IMR-90 (cell line): ENCODE data around the gene TRIM36. TPM values are rescaled to one million over a fixed set of nuclear protein-coding genes. Genes with fewer than 3 reads are reported as not detected.

Experiments
- ATAC-seq: fragments of 200-7000 bp; cut with Tn5 transposase; 2 replicates; pipeline ENCODE4 v1.9.1; 2020; ENCODE audit warnings: low read depth, mild to moderate bottlenecking, moderate library complexity
- BruUV-seq: library from RNA; stranded (reverse); fragments of 400-500 nt; replicated peaks from 2 replicates; lab custom pipeline; 2021; lab: Mats Ljungman, UMichigan
- CTCF ChIA-PET: fragments of 300-600 bp; formaldehyde crosslinking; extraction: SDS; loops from one replicate; lab custom pipeline; 2021; ENCODE audit warnings: antibody characterized with exemption; lab: Yijun Ruan, JAX
- POLR2A ChIA-PET: fragments of 300-600 bp; sonication (Branson Sonifier 250); formaldehyde crosslinking; loops from one replicate; lab custom pipeline; 2022; ENCODE audit warnings: antibody characterized with exemption; ENCODE audit not compliant: unreplicated experiment; lab: Charles Lee
- DNase-seq: peaks from one replicate; pipeline ENCODE4 v3.0.0; 2013
- H2AFZ ChIP-seq: replicated peaks from 2 replicates; pipeline ENCODE3; 2013; ENCODE audit warnings: low read length, mild to moderate bottlenecking; ENCODE audit not compliant: poor library complexity
- H2AK5ac ChIP-seq: 2 replicates; pipeline ENCODE4 v1.6.1; 2013; ENCODE audit warnings: low read depth, low read length, inconsistent platforms
- H2AK9ac ChIP-seq: replicated peaks from 2 replicates; pipeline ENCODE3; 2013; ENCODE audit warnings: mild to moderate bottlenecking, low read depth, low read length, moderate library complexity; ENCODE audit not compliant: poor library complexity
- H2BK120ac ChIP-seq: 2 replicates; pipeline ENCODE4 v1.6.1; 2013; ENCODE audit warnings: low read depth, low read length, inconsistent platforms
- H2BK15ac ChIP-seq: 3 replicates; pipeline ENCODE4 v1.6.1; 2013; ENCODE audit warnings: low read depth, low read length, inconsistent platforms
- H2BK20ac ChIP-seq: 2 replicates; pipeline ENCODE4 v1.6.1; 2013; ENCODE audit warnings: low read depth, mild to moderate bottlenecking, inconsistent platforms, low read length, moderate library complexity
- H2BK5ac ChIP-seq: 2 replicates; pipeline ENCODE4 v1.6.1; 2013; ENCODE audit warnings: mild to moderate bottlenecking, low read depth, low read length, inconsistent platforms; ENCODE audit not compliant: poor library complexity, severe bottlenecking
- H3K14ac ChIP-seq: replicated peaks from 2 replicates; pipeline ENCODE4 v1.6.1; 2013; ENCODE audit warnings: low read depth, low read length, inconsistent platforms
- H3K18ac ChIP-seq: 2 replicates; pipeline ENCODE4 v1.6.1; 2013; ENCODE audit warnings: low read depth, low read length, control low read depth
- H3K23ac ChIP-seq: 2 replicates; pipeline ENCODE4 v1.6.1; 2013; ENCODE audit warnings: low read depth, low read length, inconsistent platforms
- H3K27ac ChIP-seq: 2 replicates; pipeline ENCODE4 v1.5.1; 2013; ENCODE audit warnings: mild to moderate bottlenecking, control low read depth, low read length; ENCODE audit not compliant: insufficient read depth
- H3K27me3 ChIP-seq: 2 replicates; pipeline ENCODE4 v1.6.1; 2013; ENCODE audit warnings: low read length; ENCODE audit not compliant: control insufficient read depth, insufficient read depth
- H3K36me3 ChIP-seq: 2 replicates; pipeline ENCODE4 v1.6.1; 2013; ENCODE audit warnings: low read length, mixed read lengths; ENCODE audit not compliant: control insufficient read depth, insufficient read depth
- H3K4ac ChIP-seq: 2 replicates; pipeline ENCODE4 v1.6.1; 2013; ENCODE audit warnings: low read depth, low read length, inconsistent platforms
- H3K4me1 ChIP-seq: 2 replicates; pipeline ENCODE4 v1.6.1; 2013; ENCODE audit warnings: low read length, mixed read lengths; ENCODE audit not compliant: control insufficient read depth, insufficient read depth
- H3K4me2 ChIP-seq: 2 replicates; pipeline ENCODE4 v1.6.1; 2013; ENCODE audit warnings: low read depth, mild to moderate bottlenecking, control low read depth, low read length, moderate library complexity
- H3K4me3 ChIP-seq: 2 replicates; pipeline ENCODE4 v1.5.1; 2013; ENCODE audit warnings: low read depth, mild to moderate bottlenecking, control low read depth, low read length, moderate library complexity; ENCODE audit not compliant: insufficient read depth
- H3K56ac ChIP-seq: 2 replicates; pipeline ENCODE4 v1.6.1; 2013; ENCODE audit warnings: low read length, inconsistent platforms; ENCODE audit not compliant: insufficient read depth; ENCODE audit errors: extremely low read depth
- H3K79me1 ChIP-seq, 2 experiments: 2 replicates each; pipeline ENCODE4 v1.6.1; 2013; ENCODE audit warnings: low read length in 2 of 2, inconsistent platforms in 1 of 2, low read depth in 1 of 2
- H3K9ac ChIP-seq: 2 replicates; pipeline ENCODE4 v1.6.1; 2013; ENCODE audit warnings: low read depth, low read length, control low read depth
- H3K9me1 ChIP-seq: 2 replicates; pipeline ENCODE4 v1.6.1; 2013; ENCODE audit warnings: low read length, inconsistent platforms; ENCODE audit not compliant: insufficient read depth
- H3K9me3 ChIP-seq: 2 replicates; pipeline ENCODE4 v1.6.1; 2013; ENCODE audit warnings: low read length; ENCODE audit not compliant: control insufficient read depth, insufficient read depth
- H4K20me1 ChIP-seq: 2 replicates; pipeline ENCODE4 v1.6.1; 2013; ENCODE audit warnings: low read length, inconsistent platforms; ENCODE audit not compliant: insufficient read depth
- H4K5ac ChIP-seq: 2 replicates; pipeline ENCODE4 v1.6.1; 2013; ENCODE audit warnings: mild to moderate bottlenecking, low read depth, low read length, control low read depth
- H4K8ac ChIP-seq, 2 experiments: 2 replicates each; pipeline ENCODE4 v1.6.1; 2013; ENCODE audit warnings: low read depth in 2 of 2, low read length in 2 of 2, control low read depth in 1 of 2, inconsistent platforms in 1 of 2
- H4K91ac ChIP-seq: 2 replicates; pipeline ENCODE4 v1.6.1; 2013; ENCODE audit warnings: low read depth, low read length, inconsistent platforms; ENCODE audit not compliant: insufficient read depth
- BHLHE40 ChIP-seq: fragments of 150-350 bp; IDR thresholded peaks from 2 replicates; pipeline ENCODE4 v1.6.1; 2016; ENCODE audit warnings: mild to moderate bottlenecking, low read depth, low read length
- CEBPB ChIP-seq: IDR thresholded peaks from 2 replicates; pipeline ENCODE4 v1.6.1; 2012; ENCODE audit warnings: low read depth, low read length, improper control_type of control experiment
- CHD1 ChIP-seq: IDR thresholded peaks from 2 replicates; pipeline ENCODE4 v1.6.1; 2012; ENCODE audit warnings: low read depth, low read length, improper control_type of control experiment
- CTCF ChIP-seq: conservative IDR thresholded peaks from 2 replicates; pipeline ENCODE4 v1.5.1; 2012; ENCODE audit warnings: mild to moderate bottlenecking, low read depth, low read length, improper control_type of control experiment
- FOS ChIP-seq: fragments of 150-350 bp; IDR thresholded peaks from 2 replicates; pipeline ENCODE4 v1.6.1; 2016; ENCODE audit warnings: low read depth, low read length
- MAFK ChIP-seq: IDR thresholded peaks from 2 replicates; pipeline ENCODE4 v1.6.1; 2012; ENCODE audit warnings: low read depth, low read length, improper control_type of control experiment
- MAZ ChIP-seq: IDR thresholded peaks from 2 replicates; pipeline ENCODE4 v1.6.1; 2012; ENCODE audit warnings: low read depth, mild to moderate bottlenecking, low read length, improper control_type of control experiment, moderate library complexity, borderline replicate concordance
- MXI1 ChIP-seq: IDR thresholded peaks from 2 replicates; pipeline ENCODE4 v1.6.1; 2012; ENCODE audit warnings: low read depth, mild to moderate bottlenecking, low read length, moderate library complexity, borderline replicate concordance
- NFE2L2 ChIP-seq: fragments of 150-350 bp; IDR thresholded peaks from 2 replicates; pipeline ENCODE4 v1.6.1; 2016; ENCODE audit warnings: low read depth, mild to moderate bottlenecking, low read length
- POLR2A ChIP-seq: IDR thresholded peaks from 2 replicates; pipeline ENCODE4 v1.6.1; 2012; ENCODE audit warnings: mild to moderate bottlenecking, low read depth, low read length
- RAD21 ChIP-seq: IDR thresholded peaks from 2 replicates; pipeline ENCODE4 v1.6.1; 2012; ENCODE audit warnings: low read length, improper control_type of control experiment
- RCOR1 ChIP-seq: IDR thresholded peaks from 2 replicates; pipeline ENCODE4 v1.6.1; 2012; ENCODE audit warnings: mild to moderate bottlenecking, low read length, improper control_type of control experiment; ENCODE audit not compliant: insufficient replicate concordance
- RFX5 ChIP-seq: IDR thresholded peaks from 2 replicates; pipeline ENCODE4 v1.8.0; 2012; ENCODE audit warnings: low read depth, mild to moderate bottlenecking, low read length, moderate library complexity
- WGBS, 2 experiments: methylation state at CpG; one replicate each; pipeline versions ENCODE4 v1.1.5 to v1.1.7; 2013; ENCODE audit warnings: missing lambda C conversion rate in 2 of 2; ENCODE audit not compliant: insufficient read length in 1 of 2; ENCODE audit errors: extremely low coverage in 2 of 2; 5-methylcytosine and 5-hydroxymethylcytosine counted together
- dilution Hi-C: fragments of 300-500 bp; cut with HindIII; formaldehyde crosslinking; loops from one replicate; pipeline ENCODE4 v1.14.3; 2018; ENCODE audit warnings: low sequenced_read_pairs; ENCODE audit not compliant: unreplicated experiment
- in situ Hi-C: fragments of 300-500 bp; cut with MboI; formaldehyde crosslinking; loops from 3 replicates; pipeline ENCODE4 v1.14.3; 2019; ENCODE audit warnings: low sequenced_read_pairs, inconsistent platforms, mixed read lengths
- intact Hi-C: fragments of 100-400 bp; cut with micrococcal nuclease; formaldehyde crosslinking; loops from 2 replicates; pipeline ENCODE4 v1.10.0; 2022
- polyA plus RNA-seq, 3 experiments: library from polyadenylated mRNA; depleted of rRNA; stranded (reverse); fragments of >200 nt; gene quantifications; 2 replicates each; pipeline ENCODE4 v1.2.3, GENCODE V29; 2012; ENCODE audit warnings: low replicate concordance in 1 of 3
- total RNA-seq: library from RNA; depleted of rRNA; stranded (reverse); fragments of >200 nt; gene quantifications from 2 replicates; pipeline ENCODE4 v1.2.3, GENCODE V29; 2012
- TF ChIP-seq, protein P1 (sequence below): fragments of 150-350 bp; IDR thresholded peaks from 2 replicates; pipeline ENCODE4 v1.6.1; 2017; ENCODE audit warnings: mild to moderate bottlenecking, antibody characterized with exemption, low read length, low read depth
- TF ChIP-seq, protein P2 (sequence below): fragments of 150-350 bp; IDR thresholded peaks from 2 replicates; pipeline ENCODE4 v1.6.1; 2016; ENCODE audit warnings: low read depth, mild to moderate bottlenecking, low read length, moderate library complexity, borderline replicate concordance

TRIM36 gene
- total and polyA plus RNA-seq, 2 of the 4 experiments (the other 2 are of a cell fraction) = 0.10 to 0.18 TPM

GRCh38 chr5:115098041-115098702 is 71.5 kb downstream of the TRIM36 start:
- in situ Hi-C loops = loop anchor here (10.0 kb wide), 1 partner anchor 147 kb away; no protein-coding TSS in a partner anchor
- CTCF ChIA-PET = interaction anchor here (0.5 to 1.3 kb wide), 8 partner anchors 13 to 1438 kb away, joined by 3 to 5 read pairs (median 4); no protein-coding TSS in a partner anchor
- TF ChIP-seq MXI1 (no peak), NFE2L2 (no peak), CEBPB (no peak), BHLHE40 (peak; percentile 10; the same call in 1 of the 2 replicates), MAFK (no peak), MAZ (no peak), FOS (no peak), CHD1 (no peak), CTCF (peak; percentile 82), RAD21 (peak; percentile 74), RFX5 (no peak), RCOR1 (no peak), POLR2A (no peak)
- TF ChIP-seq, protein P1, sequence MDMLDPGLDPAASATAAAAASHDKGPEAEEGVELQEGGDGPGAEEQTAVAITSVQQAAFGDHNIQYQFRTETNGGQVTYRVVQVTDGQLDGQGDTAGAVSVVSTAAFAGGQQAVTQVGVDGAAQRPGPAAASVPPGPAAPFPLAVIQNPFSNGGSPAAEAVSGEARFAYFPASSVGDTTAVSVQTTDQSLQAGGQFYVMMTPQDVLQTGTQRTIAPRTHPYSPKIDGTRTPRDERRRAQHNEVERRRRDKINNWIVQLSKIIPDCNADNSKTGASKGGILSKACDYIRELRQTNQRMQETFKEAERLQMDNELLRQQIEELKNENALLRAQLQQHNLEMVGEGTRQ = no peak
- TF ChIP-seq, protein P2, sequence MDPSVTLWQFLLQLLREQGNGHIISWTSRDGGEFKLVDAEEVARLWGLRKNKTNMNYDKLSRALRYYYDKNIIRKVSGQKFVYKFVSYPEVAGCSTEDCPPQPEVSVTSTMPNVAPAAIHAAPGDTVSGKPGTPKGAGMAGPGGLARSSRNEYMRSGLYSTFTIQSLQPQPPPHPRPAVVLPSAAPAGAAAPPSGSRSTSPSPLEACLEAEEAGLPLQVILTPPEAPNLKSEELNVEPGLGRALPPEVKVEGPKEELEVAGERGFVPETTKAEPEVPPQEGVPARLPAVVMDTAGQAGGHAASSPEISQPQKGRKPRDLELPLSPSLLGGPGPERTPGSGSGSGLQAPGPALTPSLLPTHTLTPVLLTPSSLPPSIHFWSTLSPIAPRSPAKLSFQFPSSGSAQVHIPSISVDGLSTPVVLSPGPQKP = no peak

More at GRCh38 chr5:115098041-115098702, 71.5 kb downstream of the TRIM36 start:
- no peak overlapping the region for H2BK5ac ChIP-seq
- H4K20me1 ChIP-seq = no peaks in the 10 kb centered on the region
- intact Hi-C loops = loop anchor here (1.0 to 5.0 kb wide), 2 partner anchors 148 to 489 kb away; no protein-coding TSS in a partner anchor
- H3K9me1 ChIP-seq = no peaks in the 10 kb centered on the region
- H3K14ac ChIP-seq = no peak overlapping the region
- no peak overlapping the region for H4K5ac ChIP-seq
- H3K27me3 ChIP-seq = peaks cover 2% of the 10 kb centered on the region
- H3K27ac ChIP-seq = no peak overlapping the region
- H3K4me3 ChIP-seq = no peak overlapping the region
- no peak overlapping the region for H2AFZ ChIP-seq
- BruUV-seq = no TSS peak
- H3K4me1 ChIP-seq = no peaks in the 10 kb centered on the region
- H3K4ac ChIP-seq = no peak overlapping the region
- H4K91ac ChIP-seq = no peak overlapping the region
- ATAC-seq = peak; percentile 94
- no peaks in the 10 kb centered on the region for H3K9me3 ChIP-seq
- H3K4me2 ChIP-seq = no peak overlapping the region
- no CpG with 5 or more reads among the region's 2 CpGs for WGBS, 2 experiments
- POLR2A ChIA-PET = no interaction called here
- no peaks in the 10 kb centered on the region for H3K36me3 ChIP-seq
- H2AK5ac ChIP-seq = no peak overlapping the region
- H3K18ac ChIP-seq = no peak overlapping the region
- no peak overlapping the region for H3K9ac ChIP-seq
- no peak overlapping the region for H2AK9ac ChIP-seq
- no peak overlapping the region for H3K23ac ChIP-seq
- H2BK120ac ChIP-seq = no peak overlapping the region
- H2BK15ac ChIP-seq = no peak overlapping the region
- H3K79me1 ChIP-seq = no peaks in the 10 kb centered on the region
- H2BK20ac ChIP-seq = no peak overlapping the region
- no peak overlapping the region for H3K56ac ChIP-seq
- H4K8ac ChIP-seq = no peak overlapping the region
- peak; percentile 60 for DNase-seq
- dilution Hi-C loops = no loop called here
